CD4-positive, alpha-beta T cell treated with Interferon gamma for 1 hour (primary cell): ENCODE measurements around the gene GLP1R.
"Not testable (repeated sequence)": the region's sequence is repeated elsewhere in the genome, so short reads cannot be mapped to it uniquely, and the experiment has no call there.

Source experiments
- DNase-seq: peaks from one replicate; pipeline ENCODE4 v3.0.0-alpha.2; 2020

The GLP1R gene

DNA sequence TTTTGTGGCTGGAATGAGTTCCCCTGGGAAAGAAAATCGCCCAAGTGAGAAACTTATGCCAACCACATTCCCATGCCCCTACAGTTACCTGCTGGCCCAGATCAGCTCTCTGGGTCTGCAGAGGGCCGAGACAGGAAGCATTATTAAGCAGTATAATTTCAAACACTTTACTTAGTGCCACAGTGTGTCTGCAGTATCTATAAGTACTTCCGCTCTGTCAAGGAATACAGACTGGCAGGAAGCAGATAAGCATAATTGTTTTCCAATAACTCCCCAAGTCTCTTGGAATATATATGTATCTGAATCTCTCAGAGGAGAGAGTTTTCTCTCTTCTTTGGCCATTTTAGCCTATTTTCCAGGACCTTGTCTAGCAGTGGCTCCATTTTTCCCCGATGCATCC is 41.5 kb downstream of the GLP1R start:
- no peak for DNase-seq

DNA sequence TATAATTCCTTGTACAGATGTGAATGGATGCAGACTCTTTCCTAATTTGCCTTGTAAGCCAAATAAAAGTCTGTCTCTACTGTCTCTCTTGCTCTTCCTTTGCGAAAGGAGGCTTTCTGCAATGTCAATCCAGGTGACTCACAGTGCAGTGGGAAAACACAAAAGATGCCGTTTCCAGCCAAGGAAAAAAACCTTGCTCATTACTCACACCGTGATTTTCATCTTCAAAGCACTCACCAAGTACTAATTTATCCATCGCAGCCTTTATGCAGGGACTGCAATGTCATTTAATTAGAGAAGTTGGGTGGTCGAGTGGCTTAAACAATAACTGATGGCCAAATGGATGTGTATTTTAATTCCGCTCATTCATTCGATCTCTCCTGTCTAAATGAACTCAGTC is 42.6 kb downstream of the GLP1R start:
- DNase-seq: no peak

DNA sequence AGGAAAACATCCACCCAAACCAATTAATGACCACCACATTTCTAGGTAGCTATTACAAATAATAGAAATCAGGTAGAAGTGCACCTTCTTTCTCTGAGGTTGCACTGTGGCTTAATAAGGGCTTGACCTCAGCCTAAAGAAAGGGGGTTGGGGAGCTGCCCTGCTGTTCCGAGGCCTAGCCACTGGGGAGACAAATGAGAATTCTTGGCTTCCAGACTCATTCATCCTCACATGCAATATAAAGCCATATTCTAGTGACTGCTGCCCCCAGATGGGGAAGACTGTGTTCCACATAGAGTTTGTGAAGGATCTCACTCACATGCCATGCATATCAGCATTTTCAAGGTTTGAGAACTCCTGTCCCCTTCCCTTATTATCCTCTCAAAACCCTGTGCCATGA is 43.5 kb downstream of the GLP1R start:
- no peak for DNase-seq

DNA sequence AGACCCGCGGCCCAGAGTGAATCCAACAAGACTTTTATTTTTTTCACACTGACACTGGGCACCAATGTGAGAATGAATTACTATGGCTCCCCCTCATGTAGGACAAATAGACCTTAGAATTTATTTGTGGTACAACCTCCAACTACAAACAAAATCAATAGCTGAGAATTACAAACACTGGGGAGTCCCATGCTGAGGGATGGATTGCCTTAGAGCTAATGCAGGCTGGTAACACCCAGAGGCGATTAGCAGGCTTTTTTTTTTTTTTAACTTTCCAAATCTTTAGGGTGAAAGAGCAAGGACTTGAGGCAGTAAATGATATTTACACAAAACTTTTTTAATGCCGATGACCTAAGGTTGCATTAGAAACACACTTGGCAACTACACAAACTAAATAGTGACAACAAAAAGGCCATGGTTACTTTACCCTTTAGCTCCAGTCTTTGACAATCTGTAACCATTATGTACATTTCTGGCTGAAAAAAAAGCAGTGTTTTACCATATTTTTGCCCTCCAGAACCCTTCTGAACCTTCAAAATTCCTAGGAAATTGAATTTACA is 44.6 kb downstream of the GLP1R start:
- DNase-seq: no peak

DNA sequence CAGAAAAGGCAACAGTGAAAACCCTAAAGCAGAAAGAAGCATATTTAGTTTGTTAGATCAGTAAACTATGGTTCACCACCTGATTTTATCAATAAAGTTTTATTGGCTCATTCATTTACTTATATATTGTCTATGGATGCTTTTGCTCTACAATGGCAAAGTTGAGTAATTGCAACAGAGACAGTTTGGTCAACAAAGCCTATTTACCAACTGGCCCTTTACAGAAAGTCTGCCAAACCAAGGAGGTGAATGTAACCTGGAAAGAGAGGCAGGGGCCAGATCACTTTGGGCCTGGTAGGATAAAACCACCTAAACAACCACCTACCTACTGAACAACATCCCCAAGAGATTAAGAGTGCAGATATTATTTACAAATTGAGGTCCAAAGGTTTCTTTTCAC is 47.0 kb downstream of the GLP1R start:
- DNase-seq: no peak

DNA sequence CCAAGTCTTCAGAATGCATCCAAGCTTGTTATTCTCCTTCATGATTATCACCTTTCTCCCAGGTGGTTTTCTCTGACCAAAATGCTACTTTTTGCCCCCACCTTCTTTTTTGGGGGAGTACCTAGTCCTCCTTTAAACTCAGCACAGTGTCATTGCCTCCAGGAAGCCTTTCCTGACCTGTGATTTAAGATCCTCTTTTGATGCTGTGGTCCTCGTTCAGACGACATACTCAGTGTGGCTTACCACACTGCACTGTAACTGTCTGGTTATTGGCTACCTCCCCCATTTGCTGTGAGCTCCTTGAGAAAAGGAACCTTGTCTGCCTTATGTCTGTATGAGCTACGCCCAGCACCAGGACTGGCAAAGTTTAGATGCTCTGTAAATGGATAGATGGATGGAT is 51.8 kb downstream of the GLP1R start:
- DNase-seq: no peak

DNA sequence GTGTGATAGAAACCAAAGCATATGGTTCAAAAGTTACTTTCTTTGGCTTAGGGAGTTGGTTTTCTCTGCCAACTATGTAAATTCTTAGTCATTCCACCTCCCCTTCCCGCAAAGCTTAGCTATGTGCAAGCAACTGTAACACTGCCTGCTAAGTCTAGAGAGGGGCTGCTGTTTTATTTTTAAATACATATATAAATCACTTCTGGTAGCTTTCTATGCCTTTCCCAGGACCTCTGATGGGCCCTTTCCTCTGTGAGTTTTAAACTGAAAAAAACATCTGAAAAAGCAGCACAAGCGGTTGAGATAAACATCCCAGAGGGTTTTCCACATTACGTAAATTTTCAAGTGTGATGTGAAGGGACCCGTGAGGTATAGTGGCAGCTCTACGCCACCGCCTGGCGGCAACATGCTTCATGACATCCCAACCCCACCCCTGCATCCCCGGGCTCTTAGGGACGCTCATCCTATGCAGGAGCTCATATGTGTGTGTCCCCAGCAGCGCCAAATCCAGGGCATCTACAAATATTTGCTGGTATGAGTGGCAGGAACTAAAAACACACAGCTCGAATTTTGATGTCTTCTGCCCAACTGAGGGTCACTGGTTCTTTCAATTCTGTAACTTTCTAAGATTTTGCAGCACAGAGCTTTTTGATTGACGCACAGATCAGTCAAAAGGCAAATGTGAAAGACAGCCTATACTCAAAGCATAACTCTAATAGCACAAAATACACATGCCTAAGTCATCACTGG is 53.7 kb downstream of the GLP1R start:
- peak; percentile 9 for DNase-seq

DNA sequence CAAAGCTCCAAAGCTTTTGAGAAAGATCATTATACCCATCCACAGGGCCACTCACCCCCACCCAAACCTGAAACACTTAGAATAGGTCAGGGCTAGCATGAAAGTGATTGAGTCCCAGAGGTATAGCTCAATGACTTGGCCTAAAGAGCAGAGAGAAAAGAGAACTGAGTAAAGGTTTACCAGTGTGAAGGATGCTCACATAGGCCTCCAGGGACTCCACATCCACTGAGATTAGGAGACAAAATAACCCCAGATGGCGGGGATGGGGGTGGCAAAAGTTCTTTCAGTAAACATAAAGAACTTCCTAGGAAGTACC is 54.2 kb downstream of the GLP1R start:
- no peak for DNase-seq

DNA sequence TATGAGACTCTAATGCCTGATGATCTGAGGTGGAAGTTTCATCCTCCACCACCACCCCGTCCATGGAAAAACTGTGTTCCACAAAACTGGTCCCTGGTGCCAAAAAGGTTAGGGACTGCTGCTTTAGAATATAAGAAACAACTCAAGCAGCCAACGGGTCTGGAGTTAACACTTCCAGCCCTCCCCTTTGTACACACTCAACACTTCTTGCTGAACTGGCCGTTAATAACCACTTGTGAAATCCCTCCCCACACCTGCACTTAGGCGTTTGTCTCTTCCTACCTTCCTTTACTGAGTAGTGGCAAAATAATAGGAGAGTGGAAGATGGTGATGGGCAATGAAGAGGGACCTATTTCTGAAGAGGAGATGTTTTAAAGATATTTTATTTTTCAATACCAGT is 55.9 kb downstream of the GLP1R start:
- DNase-seq: no peak

DNA sequence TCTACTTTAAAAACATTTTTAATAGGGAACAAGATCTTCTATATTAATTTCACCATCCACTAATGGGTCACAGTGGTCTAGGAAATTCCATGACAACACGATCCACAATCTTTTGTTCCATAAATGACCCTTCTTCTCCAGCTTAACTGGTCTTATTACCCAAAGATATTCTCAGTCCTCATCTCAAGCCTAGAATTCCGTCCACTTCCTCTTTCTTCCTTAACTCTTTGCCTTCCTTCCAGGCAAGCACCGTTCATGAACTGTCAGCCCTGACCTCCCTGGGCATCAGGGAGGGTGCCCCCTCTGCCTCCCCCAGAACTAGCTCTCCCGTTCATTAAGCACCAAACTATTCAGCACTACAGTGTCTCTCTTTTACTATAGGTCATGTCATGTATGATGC is 58.5 kb downstream of the GLP1R start:
- DNase-seq: no peak

DNA sequence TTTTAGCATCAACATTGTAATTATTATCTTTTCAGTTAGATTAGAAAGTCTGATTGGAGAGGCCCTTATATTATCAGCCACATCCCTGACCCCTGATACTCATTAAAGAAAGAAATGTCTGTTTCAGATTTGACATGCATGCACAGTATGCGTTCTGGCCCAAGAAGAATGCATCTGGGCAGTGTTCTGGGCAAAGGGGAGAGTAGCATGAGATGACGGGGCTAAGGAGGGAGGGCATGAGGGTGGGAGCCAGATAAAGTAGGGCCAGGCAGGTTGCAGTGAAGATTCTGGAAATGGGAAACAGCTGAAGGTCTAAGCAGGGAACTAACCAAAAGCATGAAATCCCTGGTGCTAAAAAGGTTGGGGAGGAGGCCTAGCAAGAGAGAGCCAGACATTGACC is 59.1 kb downstream of the GLP1R start:
- DNase-seq: no peak

DNA sequence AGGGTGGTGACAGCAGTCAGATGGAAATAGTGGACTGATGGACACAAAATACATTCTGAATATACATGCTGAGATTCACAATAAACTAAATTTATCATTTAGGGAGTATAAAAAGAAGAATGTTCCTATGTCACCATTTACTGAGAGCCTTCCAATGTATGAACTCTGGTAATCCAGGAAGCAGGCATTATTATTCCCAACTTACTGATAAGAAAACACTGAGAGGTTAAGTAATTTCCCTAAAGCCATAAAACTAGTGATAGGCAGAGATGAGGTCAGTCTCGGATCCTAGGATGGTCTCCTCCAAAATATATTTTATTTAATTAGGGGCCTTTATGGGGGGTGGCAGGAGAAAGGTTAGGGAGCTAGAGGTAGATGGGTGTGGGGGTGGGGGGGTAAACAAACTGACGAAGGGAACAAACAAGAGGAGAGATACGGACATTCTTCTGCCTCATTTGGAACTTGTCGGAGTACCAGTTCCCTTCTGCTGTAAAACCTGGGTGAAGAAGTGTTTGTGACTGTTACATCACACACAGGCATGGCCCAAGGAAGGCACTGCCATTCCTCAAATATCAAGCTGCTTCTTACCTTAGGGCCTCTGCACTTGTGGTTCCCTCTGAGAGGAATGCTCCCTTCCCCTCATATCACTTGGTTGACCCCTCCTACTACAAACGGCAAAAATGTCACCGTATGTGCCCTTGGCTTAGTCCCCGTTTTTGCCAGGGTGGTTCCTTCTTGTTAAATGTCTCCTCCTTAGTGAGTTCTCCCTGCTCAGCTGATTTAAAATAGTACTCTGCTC is 59.7 kb downstream of the GLP1R start:
- no peak for DNase-seq

DNA sequence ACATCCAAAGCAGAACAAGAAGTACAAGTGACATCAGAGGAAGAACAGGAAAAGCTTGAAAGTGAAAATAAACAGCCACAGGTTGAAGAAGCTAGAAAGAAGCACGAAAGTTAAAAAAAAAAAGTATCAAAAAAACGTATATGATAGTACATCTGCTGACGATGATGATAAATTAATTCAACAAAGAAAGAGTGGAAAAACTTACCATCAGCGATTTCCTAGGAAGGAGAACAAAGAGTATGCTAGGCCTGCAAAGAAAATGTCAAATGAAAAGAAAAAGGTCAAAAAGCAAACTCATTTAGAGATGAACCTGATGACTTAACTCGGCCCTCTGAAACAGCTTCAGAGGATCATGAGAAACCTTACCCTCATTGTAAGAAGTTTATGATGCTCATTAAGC is 62.7 kb downstream of the GLP1R start:
- no peak for DNase-seq

DNA sequence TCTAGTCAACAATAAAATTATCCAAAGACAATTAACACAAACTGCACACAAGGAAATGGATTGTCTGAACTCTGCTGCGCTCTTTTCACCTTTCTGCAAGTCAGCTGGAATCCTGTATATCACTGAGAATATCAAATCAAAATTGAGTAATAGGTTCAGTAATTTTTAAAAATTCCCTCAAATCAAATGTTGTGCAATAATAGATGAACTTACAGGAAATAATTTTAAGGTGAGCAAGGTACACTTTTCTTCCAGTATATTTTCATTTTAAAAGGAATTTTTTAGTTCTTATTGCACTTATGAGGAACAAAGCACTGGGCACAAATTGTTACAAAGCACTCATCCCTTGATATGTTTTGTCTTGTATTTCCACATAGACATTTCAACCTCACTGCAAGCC is 65.2 kb downstream of the GLP1R start:
- DNase-seq: no peak

DNA sequence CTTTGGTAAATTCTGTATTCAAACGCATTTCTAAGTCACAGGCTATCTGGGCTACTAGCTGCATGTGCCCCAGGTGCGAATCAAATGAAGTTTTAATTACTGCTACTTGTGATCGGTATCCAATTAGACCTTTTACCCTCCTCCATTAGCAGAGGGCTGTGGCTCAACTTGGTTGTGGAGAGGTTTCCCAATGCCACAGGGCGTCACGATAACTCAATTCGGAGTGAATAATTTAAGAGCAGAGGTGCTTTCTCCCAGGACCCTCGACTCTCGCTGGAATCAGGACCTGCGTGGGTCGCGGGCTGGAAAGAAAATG is 65.8 kb downstream of the GLP1R start:
- no peak for DNase-seq

DNA sequence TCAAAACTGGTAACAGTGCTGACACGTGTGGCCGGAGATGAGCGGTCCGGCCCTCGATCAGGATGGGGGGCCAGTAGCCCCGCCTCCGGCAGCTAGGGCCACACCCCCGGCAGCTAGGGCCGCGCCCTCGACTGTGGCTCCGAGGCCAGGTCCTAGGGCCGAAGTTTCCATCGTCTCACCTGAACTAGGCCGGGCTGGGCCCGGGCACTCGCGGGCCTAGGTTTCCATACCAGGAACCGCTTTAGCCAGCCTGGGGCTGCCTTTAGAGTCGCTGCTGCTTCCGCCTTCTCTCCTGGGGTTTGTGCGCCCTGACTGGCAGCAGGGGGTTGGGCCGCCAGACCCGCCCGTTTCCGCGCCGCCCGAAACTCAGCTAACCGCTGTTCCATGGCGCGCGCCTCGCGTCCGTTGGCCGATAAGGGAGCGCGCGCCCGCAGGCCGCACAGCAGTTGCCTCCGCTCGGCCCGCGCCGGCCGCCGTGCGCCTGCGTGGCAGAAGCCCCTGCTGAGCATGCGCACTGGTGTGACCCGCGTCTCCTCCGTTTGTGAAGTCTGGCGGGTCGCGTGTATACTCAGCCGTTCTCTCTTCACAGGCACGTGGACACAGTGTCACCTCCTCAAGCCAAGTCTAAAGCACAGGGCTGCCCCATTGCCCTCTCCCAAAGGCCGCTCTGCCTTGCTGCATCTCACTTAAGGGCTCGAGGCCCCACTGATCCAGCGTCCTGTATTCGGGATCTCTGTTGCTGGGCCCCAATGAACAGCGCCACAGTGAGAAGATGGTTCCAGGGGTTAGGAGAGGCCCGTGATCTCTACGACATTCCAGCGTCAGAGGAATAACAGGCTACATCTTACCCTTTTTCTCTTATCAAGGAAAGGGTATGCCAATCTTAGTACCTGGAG is 66.4 kb downstream of the GLP1R start, which contains the start of gene SAYSD1:
SAYSD1 (minus strand) TSS at position 483 of the 896 bp plus-strand sequence; CDS start at position 386, 97 bp downstream.
- peak; percentile 94 for DNase-seq

DNA sequence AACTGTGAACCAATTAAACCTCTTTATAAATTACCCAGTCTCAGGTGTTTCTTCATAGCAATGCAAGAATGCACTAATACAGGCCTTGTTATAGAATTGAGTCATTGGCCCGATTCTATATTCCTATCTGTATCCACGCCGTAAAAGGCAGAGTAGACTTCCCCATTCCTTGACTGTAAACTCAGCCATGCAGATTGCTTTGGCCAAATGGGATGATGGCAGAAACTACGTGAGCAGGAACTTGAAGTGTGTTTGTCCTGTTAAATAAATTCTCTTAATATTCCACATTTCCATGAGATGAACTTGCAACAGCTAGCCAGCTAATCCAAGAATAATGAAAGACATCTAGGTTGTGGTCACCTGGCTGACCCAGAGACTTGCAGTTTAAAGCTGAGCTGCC is 70.3 kb downstream of the GLP1R start:
- no peak for DNase-seq

DNA sequence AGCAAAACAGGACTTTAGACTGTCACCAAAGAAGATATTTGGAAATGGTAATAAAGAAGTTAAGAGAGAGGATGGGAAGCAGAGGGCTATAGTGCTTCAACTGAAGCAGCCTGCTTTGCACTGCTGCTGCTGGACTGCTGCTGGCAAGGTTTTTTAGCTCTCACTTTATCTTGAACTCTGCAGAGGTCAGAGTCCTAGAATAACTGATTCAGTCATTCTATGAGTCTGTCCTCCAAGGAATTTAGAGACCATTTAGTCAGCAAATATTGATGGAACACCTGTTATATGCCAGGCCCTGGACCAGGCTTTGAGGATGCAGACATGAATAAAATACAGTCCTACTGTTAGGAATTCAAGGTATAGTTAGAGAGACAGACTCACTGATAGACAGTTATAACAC is 75.5 kb downstream of the GLP1R start:
- no peak for DNase-seq

DNA sequence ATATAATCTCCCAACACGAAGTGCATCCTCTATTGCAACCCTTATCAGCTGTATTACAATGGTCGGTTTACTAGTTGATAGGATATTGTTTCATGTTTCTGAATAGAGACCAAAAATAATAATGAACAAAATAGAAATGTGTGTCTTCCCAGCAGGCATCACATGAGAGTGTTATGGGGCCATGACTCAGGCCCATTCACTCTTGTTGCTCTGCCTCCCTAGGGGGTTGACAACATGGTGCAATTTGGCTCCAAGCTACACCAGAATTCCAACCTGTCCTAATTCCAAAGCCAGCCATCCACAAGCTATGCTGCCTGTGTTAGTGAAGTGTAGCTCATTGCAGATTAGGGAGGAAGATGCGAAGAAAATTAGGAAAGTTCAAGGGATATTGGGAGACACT is 79.5 kb downstream of the GLP1R start:
- no peak for DNase-seq

DNA sequence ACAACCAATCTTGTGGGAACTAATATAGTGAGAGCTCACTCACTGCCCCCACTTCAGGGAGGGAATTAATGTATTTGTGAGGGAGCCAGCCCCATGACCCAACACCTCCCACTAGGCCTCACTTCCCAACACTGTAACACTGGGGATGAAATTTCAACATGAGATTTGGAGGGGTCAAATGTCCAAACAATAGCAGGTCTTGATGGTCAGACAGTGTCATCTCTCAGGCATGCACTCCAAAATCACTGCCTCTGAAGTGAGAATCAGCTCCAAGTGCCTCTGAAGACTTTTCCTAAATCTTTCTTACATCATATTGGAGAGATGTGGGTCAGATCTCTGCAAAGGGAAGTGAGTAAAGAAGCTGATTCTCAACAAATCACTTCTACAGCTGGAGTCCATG is 80.3 kb downstream of the GLP1R start:
- DNase-seq: no peak

DNA sequence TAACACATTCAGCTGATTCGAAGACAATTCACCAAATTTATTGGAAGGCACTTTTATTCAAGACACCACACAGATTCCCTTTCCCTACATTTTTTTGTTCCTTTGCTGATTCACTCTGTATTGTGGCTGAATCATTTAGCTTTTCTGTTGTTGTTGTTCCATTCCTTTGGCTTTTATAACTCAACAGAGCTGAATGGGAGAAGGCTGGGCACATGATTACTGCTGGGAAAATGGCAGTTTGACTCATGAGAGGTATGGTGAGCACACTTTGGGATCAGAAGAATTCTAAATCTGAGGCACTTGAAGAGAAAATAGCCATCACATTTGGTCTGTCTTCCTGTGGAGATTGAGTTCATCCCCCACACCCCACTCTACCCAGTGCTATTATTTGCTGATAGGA is 82.1 kb downstream of the GLP1R start:
- DNase-seq: no peak

DNA sequence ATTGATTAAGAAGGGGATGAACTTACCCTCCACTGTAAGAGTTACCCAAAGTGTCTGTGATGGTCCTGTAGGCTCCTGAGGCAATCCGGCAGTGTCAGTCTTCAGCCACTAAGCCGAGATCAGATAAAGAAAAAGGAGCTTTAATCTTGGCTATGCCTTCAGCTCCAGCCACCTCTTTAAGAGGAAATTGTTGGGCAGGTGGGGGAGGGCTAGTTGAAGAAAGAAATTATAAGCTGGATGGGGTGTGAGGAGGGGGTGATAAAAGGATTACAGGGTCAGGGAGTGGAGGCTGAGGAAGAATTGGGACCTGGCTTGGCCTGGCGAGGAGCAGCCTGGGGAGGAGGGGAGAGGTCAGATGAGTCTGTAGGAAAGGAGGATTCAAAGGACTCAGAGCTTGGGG is 86.2 kb downstream of the GLP1R start:
- not testable (repeated sequence) for DNase-seq

DNA sequence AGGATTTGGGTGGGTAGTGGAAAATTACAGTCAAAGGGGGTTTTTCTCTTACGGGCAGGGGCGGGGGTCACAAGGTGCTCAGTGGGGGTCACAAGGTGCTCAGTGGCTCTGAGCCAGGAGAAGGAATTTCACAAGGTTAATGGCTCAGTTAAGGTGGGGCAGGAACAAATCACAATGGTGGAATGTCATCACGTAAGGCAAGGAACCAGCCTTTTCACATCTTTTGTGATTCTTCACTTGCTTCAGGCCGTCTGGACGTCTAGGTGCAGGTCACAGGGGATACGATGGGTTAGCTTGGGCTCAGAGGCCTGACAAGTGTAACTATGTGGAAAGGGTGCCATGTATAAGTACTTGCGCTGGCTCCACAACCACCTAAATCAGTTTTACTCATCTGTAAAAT is 87.6 kb downstream of the GLP1R start:
- DNase-seq: not testable (repeated sequence)

DNA sequence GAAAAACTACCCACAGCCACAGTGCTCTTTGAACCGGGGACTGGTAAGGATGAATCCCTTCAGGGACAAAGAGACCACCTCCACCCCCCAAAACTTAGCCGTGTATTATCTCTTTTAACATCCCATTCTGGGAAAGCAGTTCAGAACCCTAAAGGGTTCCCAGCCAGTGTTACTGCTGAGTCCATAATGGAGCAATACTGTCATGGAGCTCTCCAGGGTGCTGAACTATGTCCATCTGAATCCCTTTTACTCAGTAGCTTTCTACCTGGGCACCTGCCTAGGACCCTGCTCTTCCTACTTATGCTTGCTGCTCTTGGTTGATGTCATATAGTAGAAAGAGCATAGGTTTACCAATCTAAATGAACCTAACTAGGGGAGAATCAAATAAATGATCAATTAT is 88.7 kb downstream of the GLP1R start:
- DNase-seq: no peak
